G401.6 (cell line): ENCODE measurements around the gene SNX1.
"Not testable (repeated sequence)": the region's sequence is repeated elsewhere in the genome, so short reads cannot be mapped to it uniquely, and the experiment has no call there.

Source experiments
- FAIRE-seq: peaks from 2 replicates; lab custom pipeline; 2012; peaks lifted over from hg19 to GRCh38; lab: Jason Lieb, UNC

Gene SNX1, protein sequence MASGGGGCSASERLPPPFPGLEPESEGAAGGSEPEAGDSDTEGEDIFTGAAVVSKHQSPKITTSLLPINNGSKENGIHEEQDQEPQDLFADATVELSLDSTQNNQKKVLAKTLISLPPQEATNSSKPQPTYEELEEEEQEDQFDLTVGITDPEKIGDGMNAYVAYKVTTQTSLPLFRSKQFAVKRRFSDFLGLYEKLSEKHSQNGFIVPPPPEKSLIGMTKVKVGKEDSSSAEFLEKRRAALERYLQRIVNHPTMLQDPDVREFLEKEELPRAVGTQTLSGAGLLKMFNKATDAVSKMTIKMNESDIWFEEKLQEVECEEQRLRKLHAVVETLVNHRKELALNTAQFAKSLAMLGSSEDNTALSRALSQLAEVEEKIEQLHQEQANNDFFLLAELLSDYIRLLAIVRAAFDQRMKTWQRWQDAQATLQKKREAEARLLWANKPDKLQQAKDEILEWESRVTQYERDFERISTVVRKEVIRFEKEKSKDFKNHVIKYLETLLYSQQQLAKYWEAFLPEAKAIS

DNA sequence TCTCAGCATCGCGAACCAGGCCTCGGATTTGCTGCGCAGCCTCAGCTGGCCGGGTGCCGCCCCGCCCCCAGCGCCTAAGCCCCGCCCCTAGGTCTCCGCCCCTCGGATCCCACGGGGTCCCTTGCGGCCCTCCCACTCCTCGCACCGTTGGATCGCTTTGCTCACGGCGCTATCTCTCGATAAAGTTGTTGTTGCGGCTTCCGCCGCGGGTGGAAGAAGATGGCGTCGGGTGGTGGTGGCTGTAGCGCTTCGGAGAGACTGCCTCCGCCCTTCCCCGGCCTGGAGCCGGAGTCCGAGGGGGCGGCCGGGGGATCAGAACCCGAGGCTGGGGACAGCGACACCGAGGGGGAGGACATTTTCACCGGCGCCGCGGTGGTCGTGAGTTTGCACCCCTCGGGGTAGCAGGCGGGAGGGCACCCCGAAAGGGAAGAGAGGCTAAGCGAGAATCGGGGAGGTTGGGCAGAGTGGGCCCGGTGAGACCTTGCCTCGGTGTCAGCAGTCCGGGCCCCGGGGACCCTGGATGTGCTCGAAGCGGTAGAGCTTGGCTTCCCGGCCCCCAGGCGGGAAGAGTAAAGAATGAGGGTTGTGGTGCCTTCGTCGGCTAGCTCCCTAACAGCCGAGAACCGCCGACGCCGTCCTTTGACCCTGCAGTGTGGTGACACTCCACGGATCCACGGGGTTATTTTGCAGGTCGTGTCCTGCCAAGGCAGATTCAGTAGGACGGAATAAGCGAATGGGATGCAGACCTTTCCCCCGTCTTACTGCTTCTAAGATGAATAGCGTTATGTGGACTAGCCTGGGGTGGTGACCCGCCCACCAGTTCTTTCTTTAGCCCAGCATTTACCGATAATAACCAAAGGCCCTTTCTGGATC lies at the start of gene SNX1:
SNX1 (plus strand) TSS at position 188 of the 873 bp plus-strand sequence; CDS start at position 220, 32 bp downstream.
- peak; percentile 47 for FAIRE-seq

DNA sequence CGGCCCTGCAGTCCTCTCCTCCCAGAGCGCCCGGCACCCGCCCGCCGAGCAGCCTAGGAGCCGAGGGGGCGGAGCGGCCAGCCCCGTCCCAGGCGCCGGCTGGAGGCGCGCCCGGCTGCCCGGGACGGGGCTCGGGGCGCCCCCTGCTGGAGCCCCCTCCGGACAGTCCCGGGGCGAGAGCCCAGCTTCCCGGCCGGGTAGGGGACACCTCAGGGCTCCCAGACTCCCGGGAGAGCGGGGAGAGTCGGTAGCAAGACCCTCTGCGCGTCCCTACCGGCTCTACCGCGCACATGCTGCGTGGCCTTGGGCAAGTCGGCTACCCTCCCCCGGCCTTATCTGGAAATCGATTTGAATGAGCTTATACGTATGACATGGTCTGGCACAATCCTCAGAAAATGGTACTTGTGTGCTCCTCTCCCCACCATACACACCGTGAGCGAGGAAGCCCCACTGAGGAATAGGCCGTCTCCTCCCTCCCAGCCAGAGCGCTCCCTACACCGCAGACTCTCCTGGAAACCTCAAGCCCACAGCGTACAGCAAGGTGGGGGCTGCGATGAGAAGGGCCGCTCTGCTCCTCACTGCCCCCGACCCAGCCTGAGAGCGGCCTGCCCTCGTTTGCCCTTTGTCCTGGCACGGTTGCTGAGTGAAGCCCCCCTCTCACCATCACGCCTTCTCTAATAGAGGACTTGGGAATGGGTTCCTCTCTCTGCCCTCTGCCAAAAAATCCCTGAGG lies 49.2 kb upstream of the SNX1 start, which contains the start of gene DAPK2:
DAPK2 (minus strand) TSS at position 65 of the 733 bp plus-strand sequence. CDS start 6,224 bp downstream, outside the sequence.
- FAIRE-seq: no peak

DNA sequence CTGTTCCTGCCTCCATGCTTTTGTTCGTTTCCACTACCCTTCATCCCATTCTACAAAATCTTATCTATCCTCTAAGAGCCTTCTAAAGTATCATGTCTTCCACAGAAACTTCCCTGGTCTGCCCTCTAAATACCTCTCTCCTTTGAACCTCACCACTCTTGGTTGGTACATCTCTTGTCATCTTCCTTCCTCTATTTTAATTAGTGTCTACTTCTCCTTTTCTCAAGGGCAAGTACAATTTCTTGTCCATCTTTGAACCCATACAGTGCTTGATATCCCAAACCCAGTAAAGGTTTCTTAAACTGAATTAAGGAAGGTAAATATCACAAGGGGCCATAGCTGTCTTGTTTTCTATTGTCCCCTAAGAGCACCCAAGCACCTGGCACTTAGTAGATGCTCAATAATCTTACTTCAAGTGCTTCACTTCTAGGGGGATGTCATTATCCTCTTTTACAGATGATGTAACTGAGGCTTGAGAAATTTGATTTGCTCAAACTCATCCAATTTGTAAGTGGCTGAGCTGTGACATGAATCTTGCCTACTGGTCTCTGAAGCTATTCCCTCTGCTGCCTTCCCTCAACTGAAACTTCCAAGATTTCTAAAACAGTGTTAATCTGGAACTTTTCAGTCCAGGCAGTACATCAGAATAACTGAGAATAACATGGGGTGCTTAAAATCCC lies 46.9 kb upstream of the SNX1 start:
- FAIRE-seq: no peak

DNA sequence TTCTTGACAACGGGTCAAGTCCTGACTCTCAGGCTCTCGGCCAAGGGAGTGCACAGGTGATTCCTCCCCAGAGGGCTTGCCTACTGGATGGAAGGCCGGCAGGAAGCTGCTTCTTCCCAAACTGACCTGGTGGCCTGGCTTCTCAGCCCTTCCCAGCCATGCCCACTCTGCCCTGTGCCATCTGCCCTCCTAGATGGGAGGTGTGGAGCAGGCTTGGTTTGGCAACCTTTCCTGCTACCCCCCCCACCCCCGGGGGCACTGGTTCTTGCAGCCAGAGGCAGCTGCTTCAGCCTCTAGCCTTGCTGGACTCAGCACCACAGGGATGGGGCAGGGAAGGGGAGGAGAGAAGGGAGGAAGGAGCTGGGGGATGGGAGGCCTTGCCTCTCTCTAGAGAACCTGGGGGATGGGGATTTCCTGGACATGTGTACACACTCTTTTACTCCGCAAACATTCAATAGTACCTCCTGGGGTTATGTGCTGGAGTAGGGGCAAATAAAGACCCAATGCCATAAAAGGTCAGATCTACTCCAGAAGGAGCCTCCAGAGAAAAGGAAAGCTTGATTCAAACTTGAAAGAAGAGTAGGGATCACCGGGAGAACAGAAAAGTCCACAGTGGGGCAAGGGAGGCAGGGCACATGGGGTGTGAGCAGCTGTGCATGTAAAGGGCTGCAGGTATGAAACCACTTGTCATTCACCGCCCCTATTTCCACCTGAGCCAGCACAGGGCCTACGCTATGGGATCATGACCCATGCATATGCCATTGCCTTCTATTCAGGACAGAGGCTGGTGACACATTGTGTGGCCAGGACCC lies 45.3 kb upstream of the SNX1 start:
- FAIRE-seq: no peak

DNA sequence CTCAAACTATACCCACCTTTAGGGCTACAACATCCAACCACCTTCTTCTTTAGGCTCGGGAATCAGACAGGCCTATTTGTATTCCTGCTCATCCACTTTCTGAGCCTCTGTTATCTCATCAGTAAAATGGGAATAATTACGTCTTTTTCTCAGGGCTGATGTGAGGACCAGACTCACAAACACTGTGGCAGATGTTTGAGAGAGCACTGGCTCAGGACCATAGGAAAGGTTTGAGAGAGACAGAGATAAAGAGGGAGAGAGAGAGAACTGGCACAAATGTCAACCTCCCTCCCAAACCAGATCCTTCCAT lies 44.7 kb upstream of the SNX1 start:
- no peak for FAIRE-seq

DNA sequence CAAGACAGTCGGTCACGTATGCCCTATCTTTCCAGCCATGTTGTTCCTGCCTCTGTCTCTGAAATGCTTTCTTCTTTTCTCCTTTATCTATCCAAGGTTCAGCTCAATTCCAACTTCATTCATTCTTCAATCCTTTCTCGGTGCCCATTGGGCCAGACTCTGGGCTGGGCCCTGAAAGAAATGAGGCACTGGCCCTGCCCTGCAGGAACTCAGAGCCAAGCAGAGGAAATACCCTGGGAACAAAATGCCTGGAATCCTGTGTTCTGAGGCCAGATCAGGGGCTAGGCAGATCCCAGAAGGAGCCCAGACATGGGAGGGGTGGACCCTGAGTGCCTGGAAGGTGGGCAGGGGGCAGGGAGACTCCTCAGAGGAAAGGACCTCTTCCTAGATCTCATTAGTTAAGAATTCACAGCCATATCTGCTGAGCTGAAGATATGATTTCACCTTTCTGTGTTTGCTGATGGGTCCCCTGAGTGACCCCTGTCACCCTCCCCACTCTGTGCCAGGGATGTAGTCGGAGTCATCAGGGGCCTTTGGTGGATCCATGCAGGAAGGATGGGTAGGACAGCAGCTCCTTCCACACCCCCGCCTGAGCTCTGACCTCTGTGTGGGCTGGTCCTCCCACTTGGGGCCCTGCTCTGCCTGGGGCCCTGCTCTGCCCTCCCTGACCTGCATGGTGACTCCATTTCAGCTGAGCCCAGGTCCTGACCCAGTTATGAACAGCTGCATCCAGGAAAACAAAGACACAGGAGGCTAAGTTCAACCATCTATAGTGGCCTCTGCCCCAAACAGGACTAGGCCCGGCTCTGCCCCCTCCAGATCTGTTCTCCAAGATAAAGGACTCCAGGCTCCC lies 44.1 kb upstream of the SNX1 start:
- FAIRE-seq: no peak

DNA sequence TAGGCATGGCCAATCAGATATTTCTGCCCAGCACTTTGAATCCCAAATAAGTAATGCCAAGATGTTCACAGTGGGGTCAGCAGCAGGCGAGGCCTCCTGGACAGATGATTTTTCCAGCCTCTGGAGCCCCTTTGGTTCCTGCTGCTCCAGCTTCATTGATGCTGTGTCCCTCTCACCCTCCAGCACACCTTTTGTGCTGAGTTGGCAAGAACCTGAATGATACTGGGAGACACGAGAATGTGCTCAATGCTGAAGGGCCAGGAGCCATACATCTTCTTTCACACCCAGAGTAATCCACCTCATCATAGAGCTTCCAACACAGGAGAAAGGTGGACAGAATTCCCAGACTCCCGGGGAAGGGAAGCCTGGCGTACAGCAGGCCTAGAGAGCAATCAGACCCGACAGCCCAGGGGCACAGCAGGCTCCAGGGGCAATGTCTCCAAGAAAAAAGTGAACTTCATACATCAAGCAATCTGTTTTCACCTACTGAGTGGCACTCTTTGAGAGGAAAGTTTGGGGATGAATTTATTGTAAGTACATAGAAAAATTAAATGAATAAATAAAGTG lies 42.8 kb upstream of the SNX1 start:
- FAIRE-seq: no peak

DNA sequence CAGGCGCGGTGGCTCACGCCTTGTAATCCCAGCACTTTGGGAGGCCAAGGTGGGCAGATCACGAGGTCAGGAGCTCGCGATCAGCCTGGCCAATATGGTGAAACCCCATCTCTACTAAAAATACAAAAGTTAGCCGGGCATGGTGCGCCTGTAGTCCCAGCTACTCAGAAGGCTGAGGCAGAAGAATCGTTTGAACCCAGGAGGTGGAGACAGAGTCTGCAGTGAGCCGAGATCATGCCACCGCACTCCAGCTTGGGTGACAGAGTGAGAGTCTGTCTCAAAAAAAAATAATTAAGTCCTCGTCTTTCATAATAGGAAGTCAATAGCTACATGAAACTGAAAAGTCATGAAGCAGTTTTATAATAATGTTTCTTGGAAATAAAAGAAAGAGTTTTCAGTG lies 42.1 kb upstream of the SNX1 start:
- FAIRE-seq: not testable (repeated sequence)

DNA sequence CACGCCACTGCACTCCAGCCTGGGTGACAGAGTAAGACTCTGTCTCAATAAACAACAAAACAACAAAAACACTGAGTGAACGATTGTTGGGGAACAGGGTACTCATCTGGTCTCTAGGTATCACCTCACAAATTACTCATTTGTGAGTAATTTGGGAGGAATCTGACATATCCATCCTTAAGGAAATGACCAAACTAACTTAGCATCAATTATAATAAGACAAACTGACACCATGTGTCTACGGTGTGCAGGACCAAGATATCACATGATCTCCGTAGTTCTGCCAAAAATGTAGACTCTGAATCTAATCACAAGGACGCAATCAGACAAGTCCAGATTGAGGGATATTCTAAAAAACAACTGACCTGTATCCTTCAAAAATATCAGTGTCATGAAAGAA lies 37.5 kb upstream of the SNX1 start:
- FAIRE-seq: no peak

DNA sequence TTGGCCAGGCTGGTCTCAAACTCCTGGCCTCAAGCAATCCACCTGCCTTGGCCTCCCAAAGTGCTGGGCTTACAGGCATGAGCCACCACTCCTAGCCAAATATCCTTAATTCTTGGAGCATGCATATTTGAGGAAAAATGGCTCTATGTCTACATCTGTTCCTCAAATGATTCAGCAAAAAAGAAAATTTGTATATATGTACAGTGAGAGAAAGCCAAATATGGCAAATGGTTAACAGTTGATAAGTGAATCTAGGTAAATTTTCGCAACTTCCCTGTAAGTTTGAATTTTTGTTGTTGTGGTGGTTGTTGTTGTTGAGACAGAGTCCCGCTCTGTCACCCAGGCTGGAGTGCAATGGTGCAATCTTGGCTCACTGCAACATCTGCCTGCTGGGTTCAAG lies 36.7 kb upstream of the SNX1 start:
- FAIRE-seq: not testable (repeated sequence)

DNA sequence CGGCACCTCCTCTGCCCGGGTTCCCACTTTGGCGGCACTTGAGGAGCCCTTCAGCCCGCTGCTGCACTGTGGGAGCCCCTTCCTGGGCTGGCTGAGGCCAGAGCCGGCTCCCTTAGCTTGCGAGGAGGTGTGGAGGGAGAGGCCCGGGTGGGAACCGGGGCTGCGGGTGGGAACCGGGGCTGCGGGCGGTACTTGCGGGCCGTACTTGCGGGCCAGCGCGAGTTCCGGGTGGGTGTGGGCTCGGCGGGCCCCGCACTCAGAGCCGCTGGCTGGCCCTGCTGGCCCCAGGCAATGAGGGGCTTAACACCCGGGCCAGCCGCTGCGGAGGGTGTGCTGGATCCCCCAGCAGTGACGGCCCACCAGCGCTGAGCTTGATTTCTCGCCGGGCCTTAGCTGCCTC lies 35.1 kb upstream of the SNX1 start:
- no peak for FAIRE-seq

DNA sequence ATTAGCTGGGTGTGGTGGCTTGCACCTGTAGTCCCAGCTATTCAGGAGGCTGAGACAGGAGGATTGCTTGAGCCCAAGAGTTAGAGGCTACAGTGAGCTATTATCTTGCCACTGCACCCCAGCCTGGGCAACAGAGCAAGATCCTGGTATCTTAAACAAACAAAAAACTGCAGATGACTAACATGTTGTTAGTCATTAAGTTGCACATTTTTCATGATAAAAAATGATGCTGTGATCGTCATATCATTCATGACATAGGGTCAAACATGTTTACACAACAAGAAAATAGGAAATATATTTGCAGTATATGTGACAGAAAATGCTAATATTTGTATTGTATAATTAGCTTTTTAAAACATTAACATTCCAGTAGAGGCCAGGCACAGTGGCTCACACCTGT lies 29.3 kb upstream of the SNX1 start:
- FAIRE-seq: no peak

DNA sequence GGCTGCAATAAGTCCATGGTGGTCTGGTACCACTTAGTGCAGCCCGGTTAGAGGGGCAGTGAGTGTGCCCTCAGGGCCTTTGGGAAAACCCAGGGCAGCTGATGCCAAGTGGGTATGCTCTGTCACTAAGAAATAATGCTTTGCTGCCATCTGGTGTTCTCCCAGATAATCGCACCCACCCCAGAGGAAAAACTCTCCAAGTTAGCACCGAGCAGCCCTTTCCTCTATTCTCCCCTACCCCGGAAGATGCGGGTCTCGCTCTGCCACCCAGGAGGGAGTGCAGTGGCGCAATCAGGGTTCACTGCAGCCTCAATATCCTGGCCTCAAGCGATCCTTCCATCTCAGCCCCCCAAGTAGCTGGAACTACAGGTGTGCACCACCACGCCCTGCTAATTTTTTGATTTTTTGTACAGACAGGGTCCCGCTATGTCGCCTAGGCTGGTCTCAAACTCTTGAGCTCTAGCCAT lies 28.2 kb upstream of the SNX1 start:
- FAIRE-seq: peak; percentile 41

DNA sequence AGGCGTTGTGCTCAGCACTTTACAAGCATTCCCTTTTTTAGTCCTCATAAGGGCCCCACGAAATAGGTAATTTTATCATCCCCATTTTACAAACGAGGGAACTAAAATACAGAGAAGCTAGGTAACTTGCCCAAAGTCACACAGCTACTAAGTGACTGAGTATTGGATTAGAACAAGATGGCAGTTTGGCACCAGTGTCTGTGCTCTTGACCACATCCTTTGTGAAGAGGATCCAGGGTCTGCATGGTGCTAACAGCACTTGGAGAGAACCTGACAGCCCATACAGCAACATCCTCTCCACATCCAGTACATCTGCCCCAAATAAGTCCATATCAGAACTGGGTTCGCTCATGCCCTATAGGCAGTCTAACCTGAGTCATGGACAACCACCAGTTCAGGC lies 27.6 kb upstream of the SNX1 start:
- no peak for FAIRE-seq

DNA sequence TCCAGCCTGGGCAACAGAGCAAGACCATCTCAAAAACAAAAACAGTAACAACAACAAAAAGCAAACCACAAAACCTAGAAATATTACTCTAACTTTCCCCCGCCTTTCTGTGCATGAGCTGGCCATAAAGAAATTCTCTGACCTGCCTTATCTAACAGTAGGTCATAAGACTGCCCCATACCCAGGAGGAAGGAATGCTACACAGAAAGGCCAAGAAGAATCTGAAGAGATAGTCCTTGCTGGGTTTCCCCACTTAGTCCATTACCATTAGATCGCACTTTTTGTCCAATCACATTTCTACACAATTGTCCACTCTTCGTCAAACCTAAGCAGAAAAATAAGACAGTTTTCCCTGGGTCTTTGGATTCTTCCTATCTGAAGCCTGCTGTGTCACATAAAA lies 25.7 kb upstream of the SNX1 start:
- FAIRE-seq: no peak

DNA sequence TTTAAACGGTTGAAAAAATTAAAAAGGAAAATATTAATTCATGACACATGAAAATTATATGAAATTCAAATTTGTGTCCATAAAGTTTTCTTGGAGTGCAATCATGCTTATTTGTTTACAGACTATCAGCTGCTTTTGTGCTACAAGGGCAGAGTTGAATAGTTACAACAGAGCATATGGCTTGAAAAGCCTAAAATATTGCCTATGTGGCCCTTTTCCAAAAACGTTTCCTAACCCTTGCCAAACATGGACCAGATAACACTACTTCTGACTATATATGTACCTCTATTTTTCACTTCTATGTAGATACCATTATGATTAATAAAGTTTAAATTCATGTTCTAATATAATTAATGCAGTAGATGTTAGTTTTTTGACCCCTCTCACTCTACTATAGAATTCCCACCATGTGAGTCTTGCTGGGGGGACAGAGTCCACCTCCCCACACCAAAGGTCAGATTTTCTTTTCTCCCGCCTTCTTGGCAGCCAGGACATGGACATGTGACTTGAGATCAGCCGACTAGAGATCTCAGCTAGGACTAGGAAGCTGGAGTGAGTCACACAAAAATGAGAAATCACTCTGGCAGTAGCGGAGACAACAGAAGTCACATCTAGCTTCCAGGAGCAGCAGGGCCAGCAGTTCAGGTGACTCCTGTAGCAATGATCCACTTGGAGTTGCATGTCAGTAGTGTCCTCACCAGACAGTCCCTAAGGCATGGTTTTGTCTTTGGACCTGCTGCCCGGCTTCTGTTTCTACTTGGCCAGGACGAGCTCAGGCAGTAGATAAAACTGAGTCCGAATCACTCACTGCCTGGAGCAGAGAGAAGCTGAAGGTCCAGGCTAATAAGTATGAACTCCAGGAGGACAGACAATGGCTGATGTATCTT lies 24.6 kb upstream of the SNX1 start:
- no peak for FAIRE-seq

DNA sequence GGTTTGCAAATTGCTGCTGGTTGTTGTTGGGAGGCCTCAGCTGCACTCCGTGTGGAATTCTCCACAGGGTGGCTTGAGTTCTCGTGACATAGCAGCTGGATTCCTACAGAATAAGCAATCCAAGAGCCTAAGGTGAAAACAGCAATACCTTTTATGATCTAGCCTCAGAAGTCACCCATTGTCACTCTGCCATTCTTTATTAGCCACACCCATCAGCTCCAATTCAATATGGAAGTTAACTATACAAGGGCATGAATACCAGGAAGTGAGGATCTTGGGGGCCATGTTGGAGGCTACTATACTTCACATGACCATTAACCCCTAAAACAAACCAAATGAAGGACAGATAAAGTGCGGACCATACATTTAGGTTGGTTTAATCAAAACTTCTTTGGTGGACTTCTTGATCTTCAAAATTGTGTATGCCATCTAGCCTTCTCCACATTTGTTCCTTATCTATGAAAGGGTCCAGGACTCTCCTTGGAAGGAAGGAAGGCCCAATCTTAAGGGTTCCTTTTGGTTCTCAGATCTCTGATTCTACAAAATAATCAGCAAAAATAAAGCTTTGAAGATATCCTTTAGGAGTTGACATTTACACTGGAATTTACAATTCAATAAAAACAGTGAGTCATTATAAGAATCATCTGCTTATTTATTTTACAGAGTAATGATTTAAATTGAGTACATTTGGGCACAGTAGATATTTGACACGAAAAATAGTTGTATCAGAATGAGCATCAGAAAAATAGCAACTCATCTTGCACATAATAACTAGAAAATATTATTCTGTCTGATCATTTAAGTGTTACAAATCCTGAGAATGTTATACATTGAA lies 23.6 kb upstream of the SNX1 start:
- peak; percentile 21 for FAIRE-seq

DNA sequence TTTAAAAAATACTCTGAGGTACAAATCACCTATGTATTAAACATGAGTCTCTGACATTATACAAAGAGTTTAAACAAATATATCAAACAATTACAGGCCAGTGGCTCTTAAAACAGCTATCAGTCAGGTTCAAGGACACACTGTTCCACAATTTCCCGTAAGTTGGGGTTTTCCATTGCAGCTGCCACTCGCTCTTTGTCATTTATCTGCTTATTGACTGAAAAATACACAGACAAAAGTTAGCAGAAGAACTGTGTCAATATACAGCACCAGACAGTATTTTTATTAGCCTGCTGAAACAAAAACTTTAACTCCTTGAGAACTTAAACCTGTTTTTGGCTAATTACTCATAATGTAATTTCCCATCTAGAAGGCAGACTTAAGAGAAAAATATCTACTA lies 23.0 kb upstream of the SNX1 start:
- no peak for FAIRE-seq
